ENCODE measurements around the gene NAALADL2.

Gene NAALADL2

DNA sequence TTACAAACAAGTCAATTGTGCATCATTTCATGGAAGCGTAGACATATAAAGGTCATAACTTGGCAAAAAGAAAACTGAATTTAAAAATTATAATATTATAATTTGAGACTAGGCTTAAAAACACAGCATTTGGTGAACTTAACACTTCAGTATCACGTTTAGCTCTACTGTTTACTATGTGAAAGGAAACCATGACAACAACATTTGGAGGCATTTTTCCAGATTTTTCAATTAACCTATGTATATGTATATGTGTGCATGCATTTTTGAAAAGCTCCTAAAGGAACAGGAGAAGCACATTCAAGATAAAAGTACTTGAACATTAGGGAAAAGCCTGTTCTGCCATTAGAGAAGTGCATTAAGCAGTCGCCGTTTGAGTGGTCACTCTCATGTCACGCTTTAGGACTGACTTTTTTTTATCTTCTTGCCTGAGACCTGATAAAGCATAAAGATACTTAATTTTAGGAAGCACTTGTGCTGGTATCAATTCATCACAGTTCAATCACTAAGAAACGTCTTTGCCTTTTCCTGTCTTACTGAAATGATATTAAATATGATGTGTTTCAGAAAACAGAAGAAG, 156.0 kb downstream of the NAALADL2 start:
- DNase-seq (ENCODE audit: low read depth in 1 of 2, low spot score in 1 of 2), result no peak
- in situ Hi-C loops (cut with HindIII; ENCODE audit: low pct_unique_long_range_greater_than_20kb, low sequenced_read_pairs), result no loop called here
- TF ChIP-seq JUND (IDR thresholded peaks at IDR 0.05; ENCODE audit: low read depth), result no peak

DNA sequence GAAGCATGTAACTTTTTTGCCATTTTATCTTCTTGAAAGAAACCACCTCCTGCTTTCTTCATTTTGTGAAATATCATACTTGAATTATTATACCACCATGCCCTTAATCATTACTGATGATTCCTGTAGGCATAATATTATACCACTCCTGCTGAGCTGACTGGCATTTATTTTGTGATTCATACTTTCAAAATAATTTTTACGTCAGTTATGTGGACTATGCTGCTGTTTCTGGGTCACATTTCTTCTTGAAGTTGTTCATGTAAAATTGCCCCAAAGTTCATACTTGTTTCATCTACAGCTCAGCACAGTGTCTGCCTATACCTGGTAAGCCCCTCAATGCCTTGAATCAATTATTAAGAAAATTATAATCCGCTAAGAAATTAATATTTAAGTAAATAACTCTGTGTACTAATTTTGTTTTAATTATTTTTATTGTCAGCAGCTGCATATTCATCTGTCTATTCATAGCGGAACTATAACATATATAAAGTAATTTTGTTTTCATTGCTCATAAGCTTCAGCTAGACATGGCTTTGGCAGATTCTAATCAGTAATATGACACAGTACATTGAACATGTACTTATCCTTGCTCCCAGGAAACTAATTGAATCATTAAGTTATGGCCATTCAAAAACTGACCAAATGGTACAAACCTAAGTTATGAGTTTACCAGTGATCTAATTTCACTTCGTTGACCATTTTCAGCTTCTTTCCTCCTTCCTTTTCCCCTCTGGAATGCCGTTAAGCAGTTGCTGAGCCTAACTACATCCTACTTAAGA, 160.0 kb downstream of the NAALADL2 start:
- no peak for DNase-seq (ENCODE audit: low read depth in 1 of 2, low spot score in 1 of 2)
- in situ Hi-C loops (cut with HindIII; ENCODE audit: low pct_unique_long_range_greater_than_20kb, low sequenced_read_pairs), result no loop called here
- TF ChIP-seq JUND (IDR thresholded peaks at IDR 0.05; ENCODE audit: low read depth), result no peak

DNA sequence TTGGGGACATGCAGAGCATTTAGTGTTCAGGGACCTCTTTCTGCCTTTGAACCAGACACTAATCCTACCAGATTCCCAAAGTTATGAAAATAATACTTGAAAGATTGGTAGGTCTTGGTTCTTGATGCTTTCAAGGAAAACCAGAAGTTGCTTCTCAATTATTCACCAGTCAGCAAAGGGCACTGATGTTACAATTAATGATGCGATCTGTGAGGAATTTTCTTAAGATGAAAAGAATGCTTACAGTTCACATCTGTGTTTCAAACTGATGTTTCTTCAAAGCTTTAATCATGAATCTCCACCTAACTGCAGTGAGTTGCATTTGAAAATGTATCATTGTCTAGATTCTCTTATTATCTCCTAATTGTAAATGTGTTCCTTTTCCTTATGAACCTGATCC, 161.0 kb downstream of the NAALADL2 start:
- in situ Hi-C loops (cut with HindIII; ENCODE audit: low pct_unique_long_range_greater_than_20kb, low sequenced_read_pairs), result no loop called here
- no peak for DNase-seq (ENCODE audit: low read depth in 1 of 2, low spot score in 1 of 2)

DNA sequence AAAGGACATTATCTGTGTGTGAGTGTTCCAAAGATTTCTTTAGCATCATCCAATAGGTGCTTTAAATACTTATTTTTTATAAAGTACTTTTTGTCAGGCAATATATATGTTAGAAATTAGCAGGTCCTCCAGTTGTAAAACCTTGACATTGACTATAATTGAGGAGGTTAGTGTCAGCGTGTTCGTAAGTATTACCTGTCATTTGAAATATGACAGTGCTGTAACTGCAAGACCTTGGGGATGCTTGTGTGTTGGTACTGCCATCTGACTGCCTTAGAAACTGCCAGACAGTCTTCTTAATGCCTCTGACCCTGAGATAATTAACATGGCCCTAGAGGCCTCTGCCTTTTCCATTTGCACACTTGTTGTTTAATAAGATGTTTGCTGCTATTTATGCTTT, 170.7 kb downstream of the NAALADL2 start:
- in situ Hi-C loops (cut with HindIII; ENCODE audit: low pct_unique_long_range_greater_than_20kb, low sequenced_read_pairs), result no loop called here
- DNase-seq (ENCODE audit: low read depth in 1 of 2, low spot score in 1 of 2), result no peak
- TF ChIP-seq JUND (IDR thresholded peaks at IDR 0.05; ENCODE audit: low read depth), result no peak

More for the DNA sequence above, 161.0 kb downstream of the NAALADL2 start:
- no peak for TF ChIP-seq JUND (IDR thresholded peaks at IDR 0.05; ENCODE audit: low read depth)

DNA sequence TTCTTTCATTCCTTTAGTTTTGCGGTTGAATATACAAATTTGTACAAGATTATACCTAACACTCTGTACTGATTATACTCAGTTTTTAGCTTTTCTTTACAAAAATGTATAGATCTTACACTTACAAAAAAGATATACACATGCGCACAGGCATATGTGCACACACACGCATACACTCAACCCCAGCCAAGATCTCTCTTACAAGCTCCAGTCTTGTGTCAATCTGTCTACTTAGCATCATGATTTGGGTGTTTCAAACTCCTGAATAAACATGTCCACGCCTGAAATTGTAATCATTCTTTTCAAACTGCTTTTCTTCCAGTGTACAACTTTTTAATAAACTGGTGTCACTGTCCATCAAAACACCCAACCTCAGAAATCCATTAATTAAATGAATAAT, 180.7 kb downstream of the NAALADL2 start:
- no peak for DNase-seq (ENCODE audit: low read depth in 1 of 2, low spot score in 1 of 2)
- in situ Hi-C loops (cut with HindIII; ENCODE audit: low pct_unique_long_range_greater_than_20kb, low sequenced_read_pairs), result no loop called here

DNA sequence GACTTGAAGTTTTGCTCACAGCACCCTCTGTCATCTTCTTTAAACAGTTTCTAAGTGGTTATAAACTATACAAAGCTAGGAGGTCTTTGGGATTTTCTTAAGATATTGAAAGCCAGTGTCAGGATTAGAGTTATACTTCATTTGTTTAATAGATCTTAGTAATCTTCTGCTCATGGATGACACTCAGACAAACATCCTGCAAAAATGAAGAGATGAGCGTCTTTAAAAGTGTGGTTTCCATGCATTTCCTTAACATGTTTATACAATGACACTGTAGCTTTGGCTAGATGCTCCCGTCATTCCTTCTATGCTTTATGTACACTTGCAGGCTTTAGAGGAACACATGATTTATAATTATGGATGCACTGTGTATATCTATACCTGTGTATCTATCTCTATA, 182.2 kb downstream of the NAALADL2 start:
- in situ Hi-C loops (cut with HindIII; ENCODE audit: low pct_unique_long_range_greater_than_20kb, low sequenced_read_pairs), result no loop called here

More for the DNA sequence above, 180.7 kb downstream of the NAALADL2 start:
- no peak for TF ChIP-seq JUND (IDR thresholded peaks at IDR 0.05; ENCODE audit: low read depth)

DNA sequence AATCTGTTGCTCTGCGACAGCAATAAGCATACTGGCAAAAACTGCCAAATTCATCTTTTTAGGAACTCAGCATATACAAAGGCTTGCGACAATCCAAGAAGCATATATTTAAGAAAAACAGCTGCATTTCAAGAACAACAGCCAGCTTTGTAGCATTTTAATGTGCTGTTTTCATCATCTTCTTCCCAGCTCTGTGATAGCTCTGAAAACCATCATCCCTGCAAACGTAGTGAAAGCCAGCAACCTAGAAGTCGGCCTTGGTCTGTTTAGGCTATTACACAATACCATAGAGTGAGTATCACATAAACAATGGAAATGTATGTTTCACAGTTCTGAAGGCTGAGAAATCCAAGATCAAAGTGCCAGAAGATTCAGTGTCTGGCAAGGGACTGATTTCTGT, 187.5 kb downstream of the NAALADL2 start:
- TF ChIP-seq JUND (IDR thresholded peaks at IDR 0.05; ENCODE audit: low read depth), result no peak
- in situ Hi-C loops (cut with HindIII; ENCODE audit: low pct_unique_long_range_greater_than_20kb, low sequenced_read_pairs), result no loop called here
- DNase-seq (ENCODE audit: low read depth in 1 of 2, low spot score in 1 of 2), result no peak

More for the DNA sequence above, 182.2 kb downstream of the NAALADL2 start:
- TF ChIP-seq JUND (IDR thresholded peaks at IDR 0.05; ENCODE audit: low read depth), result no peak
- no peak for DNase-seq (ENCODE audit: low read depth in 1 of 2, low spot score in 1 of 2)

DNA sequence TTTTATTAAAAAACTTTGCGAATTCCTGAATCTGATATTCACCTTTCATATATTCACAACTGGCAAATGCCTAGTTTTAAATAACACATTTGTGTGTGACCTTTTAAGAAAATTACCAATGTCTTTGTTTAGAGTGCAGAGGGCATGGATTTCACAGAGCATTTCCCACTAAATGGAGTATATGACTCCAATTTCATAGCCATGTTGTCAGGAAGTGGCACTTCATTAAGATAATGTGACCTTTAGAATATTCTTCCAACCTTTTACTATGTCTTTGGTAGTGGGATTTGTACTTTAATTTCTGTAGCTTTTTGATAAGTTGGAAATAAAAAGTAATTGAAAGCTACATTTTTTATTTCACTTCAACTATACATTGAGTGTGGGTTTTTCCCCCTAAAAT, 188.7 kb downstream of the NAALADL2 start:
- in situ Hi-C loops (cut with HindIII; ENCODE audit: low pct_unique_long_range_greater_than_20kb, low sequenced_read_pairs), result no loop called here
- DNase-seq (ENCODE audit: low read depth in 1 of 2, low spot score in 1 of 2), result no peak
- no peak for TF ChIP-seq JUND (IDR thresholded peaks at IDR 0.05; ENCODE audit: low read depth)

DNA sequence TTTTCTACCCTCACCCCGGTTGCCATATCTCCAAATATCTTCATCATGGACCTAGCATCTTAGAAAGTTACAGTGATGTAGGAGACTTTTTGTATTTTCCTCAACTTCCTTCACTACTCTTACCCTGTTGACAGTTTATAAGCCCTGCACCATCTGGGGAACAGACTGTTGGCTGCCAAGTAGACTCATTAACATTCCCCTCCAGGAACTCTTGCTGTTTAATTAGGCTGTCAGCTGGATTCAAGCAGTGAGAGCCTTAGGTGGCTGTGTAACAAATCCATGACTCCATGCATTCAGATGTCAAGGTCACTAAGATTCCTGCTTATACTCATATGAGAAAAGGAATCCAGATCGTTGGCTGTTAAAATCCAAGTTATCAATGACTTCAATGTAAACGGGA, 198.3 kb downstream of the NAALADL2 start:
- no peak for TF ChIP-seq JUND (IDR thresholded peaks at IDR 0.05; ENCODE audit: low read depth)
- DNase-seq (ENCODE audit: low read depth in 1 of 2, low spot score in 1 of 2), result no peak
- in situ Hi-C loops (cut with HindIII; ENCODE audit: low pct_unique_long_range_greater_than_20kb, low sequenced_read_pairs), result no loop called here

DNA sequence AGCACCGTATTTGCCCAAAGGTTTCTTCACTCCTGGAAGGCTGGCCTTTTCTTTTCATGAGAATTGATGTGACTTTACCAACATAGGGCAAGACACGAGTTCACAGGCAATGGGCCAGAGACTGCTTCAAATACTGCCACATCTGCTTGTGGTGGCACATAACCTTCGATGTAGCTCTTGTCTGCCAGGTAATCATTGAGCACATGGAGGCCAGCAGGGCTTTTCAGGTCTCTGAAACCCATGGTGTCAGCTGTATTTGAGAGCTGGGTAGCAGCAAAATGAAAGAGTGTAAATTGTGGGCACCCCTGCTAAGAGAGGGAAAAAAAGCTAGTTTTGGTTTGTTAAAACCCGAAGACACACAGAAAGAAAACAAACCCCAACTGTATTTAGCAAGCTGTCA, 200.7 kb downstream of the NAALADL2 start:
- TF ChIP-seq JUND (IDR thresholded peaks at IDR 0.05; ENCODE audit: low read depth), result no peak
- in situ Hi-C loops (cut with HindIII; ENCODE audit: low pct_unique_long_range_greater_than_20kb, low sequenced_read_pairs), result no loop called here
- no peak for DNase-seq (ENCODE audit: low read depth in 1 of 2, low spot score in 1 of 2)

DNA sequence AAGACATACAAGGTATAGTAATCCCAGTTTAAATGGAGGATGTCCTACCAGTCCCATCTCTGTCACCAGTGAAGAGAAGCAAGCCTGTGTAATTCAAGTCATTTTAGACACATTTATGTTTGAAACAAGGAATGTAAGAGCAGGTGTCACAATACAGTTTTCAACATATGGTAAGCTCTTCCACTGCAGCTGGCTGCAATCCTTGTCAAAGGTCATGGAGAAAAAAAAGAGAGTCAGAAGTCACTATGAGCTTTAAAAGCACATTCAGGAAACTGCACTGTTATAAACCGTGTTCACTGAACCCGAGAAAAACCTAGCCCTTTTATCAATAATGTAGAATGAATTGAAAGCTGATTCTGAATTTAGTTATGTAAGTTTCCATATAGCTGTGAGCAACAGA, 206.4 kb downstream of the NAALADL2 start:
- in situ Hi-C loops (cut with HindIII; ENCODE audit: low pct_unique_long_range_greater_than_20kb, low sequenced_read_pairs), result no loop called here
- TF ChIP-seq JUND (IDR thresholded peaks at IDR 0.05; ENCODE audit: low read depth), result no peak
- no peak for DNase-seq (ENCODE audit: low read depth in 1 of 2, low spot score in 1 of 2)

DNA sequence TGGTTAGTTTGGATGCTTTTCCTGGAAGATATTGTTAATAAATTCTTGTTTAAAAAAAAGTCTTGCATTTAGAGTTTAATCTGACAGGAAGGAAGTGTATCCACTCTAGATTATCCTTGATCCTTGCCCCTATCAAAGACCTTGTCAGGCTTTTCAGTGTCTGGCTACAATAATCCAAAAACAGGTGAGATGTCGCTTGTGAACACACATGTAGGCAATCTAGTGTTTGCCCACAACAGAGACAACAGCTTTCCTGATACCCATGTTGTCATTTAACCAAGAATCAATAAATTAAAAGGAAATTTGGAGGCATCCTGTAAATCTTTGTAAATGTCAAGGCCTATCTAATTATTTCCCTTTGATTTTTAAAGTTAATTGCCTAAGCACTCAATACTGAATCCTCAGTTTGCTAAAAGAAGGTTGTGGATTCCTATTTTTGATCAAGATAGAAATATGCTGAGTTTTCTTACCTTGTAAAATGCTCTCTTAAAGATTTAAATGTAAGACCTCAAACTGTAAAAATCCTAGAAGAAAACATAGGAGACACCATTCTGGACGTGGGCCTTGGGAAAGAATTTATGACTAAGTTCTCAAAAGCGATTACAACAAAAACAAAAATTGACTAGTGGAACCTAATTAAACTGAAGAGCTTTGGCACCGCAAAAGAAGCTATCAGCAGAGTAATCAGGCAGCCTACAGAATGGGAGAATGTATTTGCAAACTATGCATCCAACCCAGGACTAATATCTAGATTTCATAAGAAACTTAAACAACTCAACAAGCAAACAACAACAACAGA, 207.7 kb downstream of the NAALADL2 start:
- TF ChIP-seq JUND (IDR thresholded peaks at IDR 0.05; ENCODE audit: low read depth), result no peak
- DNase-seq (ENCODE audit: low read depth in 1 of 2, low spot score in 1 of 2), result no peak
- in situ Hi-C loops (cut with HindIII; ENCODE audit: low pct_unique_long_range_greater_than_20kb, low sequenced_read_pairs), result no loop called here

DNA sequence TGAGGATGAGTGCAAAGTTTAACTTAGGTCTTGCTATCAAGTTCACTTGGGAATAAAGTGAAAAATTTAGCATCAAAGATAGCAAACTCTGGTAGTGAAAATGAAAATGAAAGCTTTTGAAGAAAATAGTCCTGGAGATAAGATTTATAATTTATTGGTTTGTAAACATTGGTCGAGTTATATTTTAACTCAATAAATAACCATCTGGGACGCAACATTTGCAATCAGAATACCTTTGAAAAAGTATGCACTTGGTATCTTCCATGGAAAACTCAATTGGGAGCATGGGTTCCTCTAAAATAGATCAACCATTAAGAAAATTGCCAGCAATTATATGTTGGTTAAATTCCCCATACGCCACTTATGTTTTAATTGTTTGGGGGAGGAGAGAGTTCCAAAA, 209.5 kb downstream of the NAALADL2 start:
- in situ Hi-C loops (cut with HindIII; ENCODE audit: low pct_unique_long_range_greater_than_20kb, low sequenced_read_pairs), result no loop called here
- no peak for DNase-seq (ENCODE audit: low read depth in 1 of 2, low spot score in 1 of 2)
- TF ChIP-seq JUND (IDR thresholded peaks at IDR 0.05; ENCODE audit: low read depth), result no peak
